ENCODE data around the gene PARP15. TPM values are rescaled to one million over a fixed set of nuclear protein-coding genes. Genes with fewer than 3 reads are reported as not detected.
A peak's percentile ranks its signal among the peaks of the same experiment; 100 is the strongest.
"Not testable (repeated sequence)": the region's sequence is repeated elsewhere in the genome, so short reads cannot be mapped to it uniquely, and the experiment has no call there.

PARP15 gene
- total RNA-seq, 3 donors from 2014 or later = 2.5 to 6.4 (median 2.7) TPM

DNA sequence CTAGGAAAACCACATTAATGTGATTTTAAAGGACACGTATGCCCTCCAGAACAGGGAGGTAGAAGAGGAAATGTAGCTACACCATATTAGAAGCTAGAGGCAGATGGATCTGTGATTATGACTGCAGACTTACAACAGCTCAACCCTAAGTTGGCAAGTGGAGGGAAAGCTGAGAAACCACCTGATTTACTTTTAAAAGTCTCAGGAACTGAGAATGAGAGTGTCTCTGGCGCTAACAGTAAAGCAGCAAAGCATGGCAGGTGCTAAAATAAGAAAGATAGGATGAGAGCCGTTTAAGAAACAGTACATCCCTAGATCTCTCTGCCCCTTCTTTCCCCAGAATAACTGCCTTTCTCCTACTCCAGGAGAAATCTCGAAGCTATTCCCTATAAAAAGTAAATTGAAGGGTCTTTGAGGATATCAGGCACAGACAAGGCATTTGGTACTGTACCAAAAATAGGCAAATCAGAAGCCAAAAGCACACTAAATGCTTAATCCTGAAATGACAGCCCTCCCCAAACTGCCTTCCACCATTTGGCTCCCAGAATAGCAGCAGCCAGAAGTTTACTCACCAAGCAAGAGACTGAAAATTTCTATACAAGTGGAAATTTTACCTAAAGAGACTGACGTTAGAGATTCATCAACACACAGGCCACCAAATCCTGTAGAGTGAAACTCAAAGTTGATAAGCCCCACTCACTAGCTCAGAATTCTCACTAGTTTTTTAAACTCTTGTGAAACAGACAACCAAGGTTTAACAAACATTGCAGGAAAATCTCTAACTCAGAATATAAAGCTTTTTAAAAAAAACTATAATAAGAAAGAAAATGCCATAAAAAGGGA, 68.9 kb downstream of the PARP15 start:
- Mint-ChIP-seq H3K4me1 (ENCODE audit: low read depth) (peaks cover 34% of the 10 kb centered on the region), H3K9me3 (no peaks in the 10 kb centered on the region), H3K27me3 (ENCODE audit: low read depth) (peaks cover 2% of the 10 kb centered on the region), H3K4me3 (peak overlapping the region; percentile 63), H3K36me3 (ENCODE audit: insufficient read depth) (no peaks in the 10 kb centered on the region)
- ATAC-seq (no peak), DNase-seq (no peak)

DNA sequence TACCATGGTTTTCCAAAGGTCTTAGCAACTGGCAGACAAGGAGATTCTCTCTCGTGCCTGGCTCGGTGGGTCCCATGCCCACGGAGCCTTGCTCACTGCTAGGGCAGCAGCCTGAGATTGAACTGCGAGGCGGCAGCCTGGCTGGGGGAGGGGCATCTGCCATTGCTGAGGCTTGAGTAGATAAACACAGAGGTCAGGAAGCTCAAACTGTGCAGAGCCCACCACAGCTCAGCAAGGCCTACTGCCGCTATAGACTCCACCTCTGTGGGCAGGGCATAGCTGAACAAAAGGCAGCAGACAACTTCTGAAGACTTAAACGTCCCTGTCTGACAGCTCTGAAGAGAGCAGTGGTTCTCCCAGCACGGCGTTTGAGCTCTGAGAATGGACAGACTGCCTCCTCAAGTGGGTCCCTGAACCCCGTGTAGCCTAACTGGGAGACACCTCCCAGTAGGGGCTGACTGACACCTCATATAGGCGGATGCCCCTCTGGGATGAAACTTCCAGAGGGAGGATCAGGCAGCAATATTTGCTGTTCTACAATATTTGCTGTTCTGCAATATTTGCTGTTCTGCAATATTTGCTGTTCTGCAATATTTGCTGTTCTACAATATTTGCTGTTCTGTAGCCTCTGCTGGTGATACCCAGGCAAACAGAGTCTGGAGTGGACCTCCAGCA, 73.9 kb downstream of the PARP15 start:
- DNase-seq; H3K4me1 Mint-ChIP-seq (ENCODE audit: low read depth); ATAC-seq; H3K4me3 Mint-ChIP-seq; H3K27me3 Mint-ChIP-seq (ENCODE audit: low read depth); H3K36me3 Mint-ChIP-seq (ENCODE audit: insufficient read depth); H3K9me3 Mint-ChIP-seq: not testable (repeated sequence)

DNA sequence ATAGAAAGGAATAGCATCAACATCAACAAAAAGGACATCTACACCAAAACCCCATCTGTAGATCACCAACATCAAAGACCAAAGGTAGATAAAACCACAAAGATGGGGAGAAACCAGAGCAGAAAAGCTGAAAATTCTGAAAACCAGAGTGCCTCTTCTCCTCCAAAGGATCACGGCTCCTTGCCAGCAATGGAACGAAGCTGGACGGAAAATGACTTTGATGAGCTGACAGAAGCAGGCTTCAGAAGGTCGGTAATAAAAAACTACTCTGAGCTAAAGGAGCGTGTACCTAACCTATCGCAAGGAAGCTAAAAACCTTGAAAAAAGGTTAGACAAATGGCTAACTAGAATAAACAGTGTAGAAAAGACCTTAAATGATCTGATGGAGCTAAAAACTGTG, 74.5 kb downstream of the PARP15 start:
- not testable (repeated sequence) for H3K9me3 Mint-ChIP-seq; H3K4me3 Mint-ChIP-seq; DNase-seq; ATAC-seq; H3K4me1 Mint-ChIP-seq (ENCODE audit: low read depth); H3K36me3 Mint-ChIP-seq (ENCODE audit: insufficient read depth); H3K27me3 Mint-ChIP-seq (ENCODE audit: low read depth)

DNA sequence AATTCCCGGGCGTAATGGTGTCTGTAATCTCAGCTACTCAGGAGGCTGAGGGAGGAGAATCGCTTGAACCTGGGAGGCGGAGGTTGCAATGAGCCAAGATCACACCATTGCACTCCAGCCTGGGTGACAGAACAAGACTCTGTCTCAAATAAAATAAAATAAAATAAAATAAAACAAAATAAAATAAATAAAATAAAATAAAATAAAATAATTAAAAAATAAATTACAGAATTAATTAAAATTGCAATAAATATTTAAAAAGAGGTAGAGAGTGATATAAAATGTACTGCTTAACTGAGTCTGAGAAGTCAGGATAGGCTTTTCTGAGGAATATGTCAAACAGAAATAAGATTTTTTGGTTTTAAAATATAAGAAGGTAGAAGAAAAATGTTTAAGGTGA, 80.9 kb downstream of the PARP15 start:
- H3K4me1 Mint-ChIP-seq (ENCODE audit: low read depth) = not testable (repeated sequence)

DNA sequence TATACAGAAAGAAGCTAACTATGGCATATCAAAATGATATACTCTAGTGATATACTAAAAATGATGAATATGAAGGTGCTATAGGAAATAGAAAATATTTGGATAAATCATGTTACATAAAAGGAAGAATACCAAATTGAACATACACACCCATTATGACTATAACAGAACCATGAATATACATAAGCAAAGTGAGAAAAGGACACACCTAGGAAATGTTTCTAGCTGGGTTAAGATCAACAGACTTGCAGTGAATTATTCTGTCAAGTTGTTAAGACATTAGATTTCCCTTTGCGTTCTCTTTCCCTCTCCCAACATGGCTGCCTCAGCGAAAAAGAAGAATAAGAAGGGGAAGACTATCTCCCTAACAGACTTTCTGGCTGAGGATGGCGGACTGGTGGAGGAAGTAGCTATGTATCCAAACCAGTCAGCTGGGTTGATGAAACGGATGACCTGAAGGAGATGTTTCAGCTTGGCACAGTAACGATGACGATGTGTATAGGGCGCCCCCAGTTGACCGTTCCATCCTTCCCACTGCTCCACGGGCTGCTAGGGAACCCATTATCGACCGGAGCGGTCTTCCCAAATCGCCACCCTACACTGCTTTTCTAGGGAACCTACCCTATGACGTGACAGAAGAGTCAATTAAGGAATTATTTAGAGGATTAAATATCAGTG, 83.0 kb downstream of the PARP15 start:
- no peaks in the 10 kb centered on the region for H3K36me3 Mint-ChIP-seq (ENCODE audit: insufficient read depth)
- no peaks in the 10 kb centered on the region for H3K27me3 Mint-ChIP-seq (ENCODE audit: low read depth)
- no peak overlapping the region for H3K4me3 Mint-ChIP-seq
- H3K4me1 Mint-ChIP-seq (ENCODE audit: low read depth) = no peaks in the 10 kb centered on the region
- H3K9me3 Mint-ChIP-seq = no peaks in the 10 kb centered on the region
- no peak for ATAC-seq
- DNase-seq = no peak

More for the DNA sequence above, 80.9 kb downstream of the PARP15 start:
- ATAC-seq; DNase-seq; H3K4me3 Mint-ChIP-seq; H3K27me3 Mint-ChIP-seq (ENCODE audit: low read depth); H3K9me3 Mint-ChIP-seq; H3K36me3 Mint-ChIP-seq (ENCODE audit: insufficient read depth): not testable (repeated sequence)

DNA sequence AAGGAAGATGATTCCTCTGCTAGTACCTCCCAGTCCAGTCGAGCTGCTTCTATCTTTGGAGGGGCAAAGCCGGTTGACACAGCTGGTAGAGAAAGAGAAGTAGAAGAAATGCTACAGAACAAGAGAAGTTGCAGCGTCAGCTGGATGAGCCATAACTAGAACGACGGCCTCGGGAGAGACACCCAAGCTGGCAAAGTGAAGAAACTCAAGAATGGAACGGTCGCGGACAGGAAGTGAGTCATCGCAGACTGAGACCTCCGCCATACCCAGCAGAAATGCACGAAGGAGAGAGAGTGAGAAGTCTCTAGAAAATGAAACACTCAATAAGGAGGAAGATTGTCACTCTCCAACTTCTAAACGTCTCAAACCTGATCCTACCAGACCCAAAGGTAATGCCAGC, 84.2 kb downstream of the PARP15 start:
- no peaks in the 10 kb centered on the region for H3K27me3 Mint-ChIP-seq (ENCODE audit: low read depth)
- H3K9me3 Mint-ChIP-seq = no peaks in the 10 kb centered on the region
- H3K4me3 Mint-ChIP-seq = no peak overlapping the region
- H3K36me3 Mint-ChIP-seq (ENCODE audit: insufficient read depth) = no peaks in the 10 kb centered on the region
- ATAC-seq = peak in 1 of 2 donors; percentile 50
- DNase-seq = no peak
- H3K4me1 Mint-ChIP-seq (ENCODE audit: low read depth) = no peaks in the 10 kb centered on the region

DNA sequence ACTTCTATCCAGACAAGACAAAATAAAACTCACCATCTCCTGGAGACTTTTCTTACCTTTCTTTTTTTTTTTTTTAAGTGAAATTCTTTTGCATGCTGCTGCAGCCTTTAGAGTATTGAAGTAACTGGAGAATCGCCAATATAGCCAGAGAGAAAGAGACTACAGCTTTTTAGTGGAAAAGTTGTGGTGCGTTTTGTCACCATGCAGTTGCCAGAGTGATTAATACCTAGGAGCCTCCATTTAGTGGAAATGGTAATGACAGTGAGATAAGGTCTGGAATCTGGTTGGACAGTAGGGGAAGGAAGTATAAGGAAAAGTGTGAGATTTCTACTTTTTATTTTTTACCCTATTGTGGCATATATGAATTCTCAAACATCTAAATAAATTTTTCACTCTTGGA, 85.1 kb downstream of the PARP15 start:
- Mint-ChIP-seq H3K4me1 (ENCODE audit: low read depth) (no peaks in the 10 kb centered on the region), H3K9me3 (no peaks in the 10 kb centered on the region), H3K4me3 (no peak overlapping the region), H3K36me3 (ENCODE audit: insufficient read depth) (no peaks in the 10 kb centered on the region), H3K27me3 (ENCODE audit: low read depth) (no peaks in the 10 kb centered on the region)
- DNase-seq = no peak
- ATAC-seq = no peak

DNA sequence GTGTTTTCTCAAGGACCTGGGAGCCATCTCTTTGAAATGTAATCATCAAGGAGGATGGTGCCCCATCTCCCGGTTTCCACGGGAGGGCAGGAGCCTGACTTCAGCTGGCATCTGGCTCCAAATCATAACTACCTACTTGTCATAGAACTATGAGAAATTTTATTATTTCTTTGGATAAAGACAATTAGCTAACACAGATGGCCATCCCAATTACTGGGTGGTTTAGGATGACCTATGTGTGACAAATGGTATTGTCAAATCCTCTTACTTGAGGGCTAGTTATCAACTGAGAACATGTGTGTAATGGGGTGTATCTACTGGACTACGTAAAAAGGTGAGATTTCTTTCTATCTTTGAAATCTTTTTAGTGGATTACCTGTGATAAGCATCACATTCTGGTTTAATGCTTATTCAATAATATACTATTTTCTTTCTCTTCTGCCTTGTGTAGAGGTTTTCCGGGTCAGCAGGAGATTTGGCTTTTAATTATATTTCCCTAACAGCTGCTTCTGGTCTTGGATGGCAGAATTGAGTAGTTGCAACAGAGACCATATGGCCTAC, 87.9 kb downstream of the PARP15 start:
- H3K4me1 Mint-ChIP-seq (ENCODE audit: low read depth) = peaks cover 14% of the 10 kb centered on the region
- no peaks in the 10 kb centered on the region for H3K9me3 Mint-ChIP-seq
- no peak overlapping the region for H3K4me3 Mint-ChIP-seq
- no peaks in the 10 kb centered on the region for H3K36me3 Mint-ChIP-seq (ENCODE audit: insufficient read depth)
- DNase-seq (no peak), ATAC-seq (no peak)
- no peaks in the 10 kb centered on the region for H3K27me3 Mint-ChIP-seq (ENCODE audit: low read depth)

DNA sequence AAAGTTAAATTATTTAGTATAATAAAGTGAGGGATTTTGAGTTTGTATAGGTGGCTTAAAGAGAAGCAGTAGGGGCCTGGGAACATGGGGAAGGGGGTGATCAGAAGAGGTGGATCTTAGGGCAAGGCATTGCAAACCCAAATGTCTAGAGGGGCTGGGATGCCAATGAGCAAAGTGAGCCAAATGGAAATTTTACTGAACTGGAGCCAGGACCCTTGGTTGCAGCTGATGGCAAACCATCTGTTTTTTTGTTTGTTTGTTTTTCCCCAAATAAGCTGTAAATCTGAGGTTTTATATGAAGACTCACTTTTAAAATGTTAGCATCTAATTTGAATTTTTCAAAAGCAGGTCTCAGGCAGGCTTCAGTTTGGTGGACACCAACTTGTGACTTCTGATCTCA, 88.4 kb downstream of the PARP15 start:
- ATAC-seq = no peak
- Mint-ChIP-seq H3K9me3 (no peaks in the 10 kb centered on the region), H3K36me3 (ENCODE audit: insufficient read depth) (no peaks in the 10 kb centered on the region), H3K27me3 (ENCODE audit: low read depth) (no peaks in the 10 kb centered on the region), H3K4me3 (no peak overlapping the region), H3K4me1 (ENCODE audit: low read depth) (peaks cover 14% of the 10 kb centered on the region)
- DNase-seq = no peak

DNA sequence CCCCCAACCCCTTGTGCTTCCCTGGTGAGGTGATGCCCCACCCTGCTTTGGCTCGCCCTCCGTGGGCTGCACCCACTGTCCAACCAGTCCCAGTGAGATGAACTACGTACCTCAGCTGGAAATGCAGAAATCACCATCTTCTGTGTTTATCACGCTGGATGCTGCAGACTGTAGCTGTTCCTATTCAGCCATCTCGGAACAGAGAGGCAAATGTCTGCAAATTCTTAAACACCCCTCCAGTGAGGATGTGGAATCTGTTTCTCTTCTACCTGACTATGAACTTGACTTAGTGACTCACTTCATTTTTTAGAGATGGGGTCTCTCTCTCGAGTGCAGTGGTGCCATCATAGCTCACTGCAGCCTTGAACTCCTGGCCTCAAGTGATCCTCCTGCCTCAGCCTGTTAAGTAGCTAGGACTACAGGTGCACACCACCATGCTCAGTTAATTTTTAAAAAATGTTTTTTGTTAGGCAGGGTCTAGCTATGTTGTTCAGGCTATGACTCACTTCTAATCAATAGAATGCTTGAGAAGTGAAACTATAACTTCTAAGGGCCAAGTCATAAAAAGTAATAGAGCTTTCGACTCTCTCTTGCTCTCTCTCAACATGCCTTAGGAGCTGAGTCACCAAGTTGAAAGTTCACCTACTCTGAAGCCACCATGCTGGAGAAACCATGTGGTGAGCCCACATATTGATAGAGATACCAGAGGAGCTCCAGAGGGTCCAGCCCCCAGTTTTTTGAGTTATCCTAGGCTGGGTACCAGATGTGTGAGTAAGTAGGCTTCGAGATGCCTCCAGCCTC, 91.7 kb downstream of the PARP15 start:
- no peaks in the 10 kb centered on the region for H3K36me3 Mint-ChIP-seq (ENCODE audit: insufficient read depth)
- ATAC-seq = peak; percentile 96
- H3K4me3 Mint-ChIP-seq = no peak overlapping the region
- no peak for DNase-seq
- peaks cover 14% of the 10 kb centered on the region for H3K4me1 Mint-ChIP-seq (ENCODE audit: low read depth)
- H3K27me3 Mint-ChIP-seq (ENCODE audit: low read depth) = no peaks in the 10 kb centered on the region
- no peaks in the 10 kb centered on the region for H3K9me3 Mint-ChIP-seq

DNA sequence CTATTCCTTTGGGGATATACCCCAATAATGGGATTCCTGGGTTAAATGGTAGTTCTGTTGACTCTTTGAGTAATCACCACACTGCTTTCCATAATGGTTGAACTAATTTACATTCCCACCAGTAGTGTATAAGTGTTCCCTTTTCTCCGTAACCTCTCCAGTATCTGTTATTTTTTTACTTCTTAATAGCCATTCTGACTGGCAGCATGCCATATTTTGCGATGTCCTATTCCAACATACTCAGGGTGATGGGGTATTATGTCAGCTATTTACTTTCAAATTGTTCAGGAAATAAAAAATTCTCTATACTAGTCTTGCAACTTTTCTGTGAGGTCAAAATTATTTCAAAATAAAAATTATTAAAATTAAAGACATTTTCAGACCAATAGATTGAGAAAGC, 94.1 kb downstream of the PARP15 start:
- H3K4me1 Mint-ChIP-seq (ENCODE audit: low read depth) = peaks cover 16% of the 10 kb centered on the region
- no peak for ATAC-seq
- no peaks in the 10 kb centered on the region for H3K27me3 Mint-ChIP-seq (ENCODE audit: low read depth)
- H3K9me3 Mint-ChIP-seq = no peaks in the 10 kb centered on the region
- no peak overlapping the region for H3K4me3 Mint-ChIP-seq
- H3K36me3 Mint-ChIP-seq (ENCODE audit: insufficient read depth) = no peaks in the 10 kb centered on the region
- DNase-seq = no peak

DNA sequence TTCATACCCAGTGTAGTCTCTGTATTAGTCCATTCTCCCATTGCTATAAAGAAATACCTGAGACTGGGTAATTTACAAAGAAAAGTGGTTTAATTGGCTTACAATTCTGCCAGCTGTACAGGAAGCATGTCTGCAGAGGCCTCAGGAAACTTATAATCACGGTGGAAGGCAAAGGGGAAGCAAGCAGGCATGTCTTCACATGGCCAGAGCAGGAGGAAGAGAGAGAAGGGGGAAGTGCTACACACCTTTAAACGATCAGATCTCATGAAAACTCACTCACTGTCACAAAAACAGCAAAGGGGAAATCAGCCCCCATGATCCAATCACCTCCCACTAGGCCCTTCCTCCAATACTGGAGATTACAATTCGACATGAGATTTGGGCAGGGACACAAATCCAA, 96.9 kb downstream of the PARP15 start:
- no peaks in the 10 kb centered on the region for H3K36me3 Mint-ChIP-seq (ENCODE audit: insufficient read depth)
- no peak for ATAC-seq
- DNase-seq = no peak
- H3K4me3 Mint-ChIP-seq = no peak overlapping the region
- peaks cover 21% of the 10 kb centered on the region for H3K4me1 Mint-ChIP-seq (ENCODE audit: low read depth)
- no peaks in the 10 kb centered on the region for H3K27me3 Mint-ChIP-seq (ENCODE audit: low read depth)
- H3K9me3 Mint-ChIP-seq = no peaks in the 10 kb centered on the region

DNA sequence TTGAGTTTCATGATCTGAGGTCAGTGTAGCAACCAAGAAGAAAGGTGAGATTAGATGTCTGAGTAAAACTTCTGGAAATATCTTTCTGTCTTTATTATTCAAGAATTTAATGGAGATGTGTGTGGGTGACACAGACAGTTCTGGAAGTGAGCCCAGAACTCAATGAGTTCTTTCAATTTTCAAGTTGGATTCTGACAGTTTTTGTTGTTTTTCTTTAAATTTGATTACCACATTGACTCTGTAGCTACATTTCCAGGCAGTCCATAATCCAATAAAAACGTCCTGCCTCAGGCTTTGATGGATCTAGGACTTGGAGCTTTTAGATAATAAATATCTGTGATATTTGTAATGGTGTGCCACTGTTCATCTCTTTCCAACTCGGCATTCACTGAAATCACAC, 99.3 kb downstream of the PARP15 start:
- Mint-ChIP-seq H3K27me3 (ENCODE audit: low read depth) (no peaks in the 10 kb centered on the region), H3K9me3 (no peaks in the 10 kb centered on the region), H3K4me1 (ENCODE audit: low read depth) (peaks cover 32% of the 10 kb centered on the region), H3K36me3 (ENCODE audit: insufficient read depth) (no peaks in the 10 kb centered on the region), H3K4me3 (no peak overlapping the region)
- DNase-seq (no peak), ATAC-seq (no peak)

DNA sequence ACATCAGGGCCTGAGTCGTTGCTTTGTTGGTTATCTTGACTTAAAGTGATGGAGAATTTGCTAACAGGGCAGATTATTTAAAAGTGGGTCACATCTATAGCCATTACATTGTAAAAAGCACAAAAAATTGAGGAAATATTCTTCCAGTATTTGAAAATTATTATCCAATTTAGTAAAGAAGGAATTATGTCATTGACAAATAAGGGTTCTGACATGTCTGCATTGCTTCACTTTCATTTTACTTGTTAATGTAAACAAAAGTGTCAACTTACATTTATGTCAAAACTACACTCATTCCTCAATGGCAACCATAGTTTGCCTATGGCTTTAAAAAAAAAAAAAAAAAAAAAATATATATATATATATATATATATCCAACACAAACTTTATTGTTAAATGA, 99.8 kb downstream of the PARP15 start:
- H3K36me3 Mint-ChIP-seq (ENCODE audit: insufficient read depth) = no peaks in the 10 kb centered on the region
- H3K4me1 Mint-ChIP-seq (ENCODE audit: low read depth) = peaks cover 36% of the 10 kb centered on the region
- H3K27me3 Mint-ChIP-seq (ENCODE audit: low read depth) = no peaks in the 10 kb centered on the region
- no peak overlapping the region for H3K4me3 Mint-ChIP-seq
- no peak for DNase-seq
- no peaks in the 10 kb centered on the region for H3K9me3 Mint-ChIP-seq
- no peak for ATAC-seq
